ENCODE measurements around the gene COA3.

GRCh38 chr17:42791948-42792347 lies 6.6 kb downstream of the COA3 start:
- TF ChIP-seq POLR2AphosphoS5 (IDR thresholded peaks at IDR 0.05; ENCODE audit: low read depth, low read length) (no peak), POLR2A (IDR thresholded peaks at IDR 0.05; ENCODE audit: low read depth, low read length) (no peak), SPI1 (IDR thresholded peaks at IDR 0.05; ENCODE audit: low read depth, low read length) (no peak)

Measured in GM12891 (cell line).